Activated CD8-positive, alpha-beta T cell treated with anti-CD3 and anti-CD28 coated beads for 36 hours (primary cell): Measurements from ENCODE around the gene ZNF469. TPM values are rescaled to one million over a fixed set of nuclear protein-coding genes. Genes with fewer than 3 reads are reported as not detected.

ENCODE experiments used
- ATAC-seq: fragments of 200-7000 bp; cut with Tn5 transposase; one replicate; pipeline ENCODE4 v1.10.0; 2021; ENCODE audit warnings: mild to moderate bottlenecking, moderate library complexity
- CTCF ChIA-PET: fragments of 350-600 bp; sonication (Branson Sonifier 250); formaldehyde crosslinking; loops from one replicate; lab custom pipeline; 2021; ENCODE audit warnings: antibody characterized with exemption; lab: Charles Lee
- POLR2A ChIA-PET: fragments of 350-600 bp; sonication (Branson Sonifier 250); formaldehyde crosslinking; loops from one replicate; lab custom pipeline; 2021; ENCODE audit warnings: antibody characterized with exemption; lab: Charles Lee
- DNase-seq: peaks from one replicate; pipeline ENCODE4 v3.0.0-alpha.2; 2020
- H3K27ac Mint-ChIP-seq: one replicate; pipeline ENCODE4 v1.8.0; 2021; ENCODE audit warnings: mild to moderate bottlenecking, mixed read lengths
- H3K27me3 Mint-ChIP-seq: one replicate; pipeline ENCODE4 v1.8.0; 2021; ENCODE audit warnings: mixed read lengths
- H3K36me3 Mint-ChIP-seq: one replicate; pipeline ENCODE4 v1.8.0; 2021; ENCODE audit warnings: low read depth, mixed read lengths
- H3K4me1 Mint-ChIP-seq: one replicate; pipeline ENCODE4 v1.8.0; 2021; ENCODE audit warnings: low read depth, mixed read lengths
- H3K4me3 Mint-ChIP-seq: one replicate; pipeline ENCODE4 v1.8.0; 2021; ENCODE audit warnings: mild to moderate bottlenecking, moderate library complexity, mixed read lengths
- H3K9me3 Mint-ChIP-seq: one replicate; pipeline ENCODE4 v1.8.0; 2021; ENCODE audit warnings: mixed read lengths
- CTCF ChIP-seq: fragments of 200-600 bp; IDR thresholded peaks from one replicate; pipeline ENCODE4 v1.8.0; 2022; ENCODE audit warnings: antibody characterized with exemption, mild to moderate bottlenecking
- intact Hi-C: fragments of 100-400 bp; cut with micrococcal nuclease; formaldehyde crosslinking; loops from one replicate; pipeline ENCODE4 v1.10.0; 2022
- total RNA-seq, 2 experiments: library from RNA; stranded (reverse); gene quantifications; one replicate each; pipeline ENCODE4 v1.2.3, GENCODE V29; 2021

Gene ZNF469
- total RNA-seq, 2 experiments from 2014 or later, result 0.45 to 0.56 TPM

- ATAC-seq (no peak), DNase-seq (no peak)
- H3K4me1 Mint-ChIP-seq, result no peaks in the 10 kb centered on the region
- intact Hi-C loops, result no loop called here
- no peaks in the 10 kb centered on the region for H3K36me3 Mint-ChIP-seq
- no peak for TF ChIP-seq CTCF
- ChIA-PET POLR2A (no interaction called here), CTCF (no interaction called here)
- no peak overlapping the region for H3K4me3 Mint-ChIP-seq
- H3K27ac Mint-ChIP-seq, result no peak overlapping the region
- H3K9me3 Mint-ChIP-seq, result no peaks in the 10 kb centered on the region
- H3K27me3 Mint-ChIP-seq, result no peaks in the 10 kb centered on the region
These were observed 10.8 kb downstream of the ZNF469 start for GRCh38 chr16:88393571-88393970.

- intact Hi-C loops, result no loop called here
- no peak for DNase-seq
- ChIA-PET POLR2A (no interaction called here), CTCF (no interaction called here)
- Mint-ChIP-seq H3K4me3 (no peak overlapping the region), H3K36me3 (no peaks in the 10 kb centered on the region), H3K4me1 (no peaks in the 10 kb centered on the region), H3K27ac (no peak overlapping the region), H3K27me3 (no peaks in the 10 kb centered on the region), H3K9me3 (no peaks in the 10 kb centered on the region)
- ATAC-seq, result no peak
- TF ChIP-seq CTCF, result no peak
These were observed 11.7 kb downstream of the ZNF469 start for GRCh38 chr16:88394426-88394825.

DNA sequence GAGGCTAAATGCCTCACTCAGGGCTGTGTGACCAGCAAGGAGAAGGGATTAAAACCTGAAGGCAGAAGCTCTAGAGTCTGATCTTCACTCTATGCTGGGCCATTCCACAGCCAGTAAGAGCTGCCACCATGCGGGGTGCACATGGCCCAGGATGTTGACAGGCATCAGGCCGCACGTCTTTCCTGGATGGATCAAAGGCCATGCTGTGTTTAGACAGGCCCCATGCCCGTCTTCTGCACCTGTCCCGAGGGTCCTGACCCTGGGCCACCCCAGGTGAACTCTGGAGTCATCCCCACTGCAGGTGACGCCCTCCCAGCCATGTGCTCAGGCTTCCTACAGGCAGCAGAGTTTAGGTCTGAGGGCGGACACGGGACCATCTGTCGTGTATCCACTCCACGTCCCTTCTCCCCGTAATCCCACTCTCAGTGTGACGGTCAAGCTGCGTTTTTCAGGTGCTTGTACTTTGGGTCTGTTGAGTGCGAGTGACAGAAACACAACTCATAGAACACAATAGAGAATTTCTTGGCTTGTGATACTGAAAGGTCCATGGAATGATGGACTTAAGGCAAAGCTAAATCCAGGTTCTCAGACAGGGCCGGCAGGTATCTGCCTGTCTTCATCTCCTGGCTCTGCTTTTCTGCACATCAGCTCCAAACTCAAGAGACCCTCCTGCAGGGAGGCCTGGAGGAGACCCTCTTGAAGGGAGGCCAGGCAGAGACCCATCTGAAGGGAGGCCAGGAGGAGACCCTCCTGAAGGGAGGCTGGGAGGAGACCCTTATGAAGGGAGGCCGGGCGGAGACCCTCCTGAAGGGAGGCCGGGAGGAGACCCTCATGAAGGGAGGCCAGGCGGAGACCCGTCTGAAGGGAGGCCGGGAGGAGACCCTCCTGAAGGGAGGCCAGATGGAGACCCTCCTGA is 13.2 kb downstream of the ZNF469 start:
- no peak overlapping the region for H3K4me3 Mint-ChIP-seq
- TF ChIP-seq CTCF, result no peak
- no peaks in the 10 kb centered on the region for H3K4me1 Mint-ChIP-seq
- H3K27ac Mint-ChIP-seq, result no peak overlapping the region
- H3K27me3 Mint-ChIP-seq, result no peaks in the 10 kb centered on the region
- H3K36me3 Mint-ChIP-seq, result no peaks in the 10 kb centered on the region
- DNase-seq (no peak), ATAC-seq (no peak)
- intact Hi-C loops, result no loop called here
- no peaks in the 10 kb centered on the region for H3K9me3 Mint-ChIP-seq
- ChIA-PET POLR2A (no interaction called here), CTCF (no interaction called here)

DNA sequence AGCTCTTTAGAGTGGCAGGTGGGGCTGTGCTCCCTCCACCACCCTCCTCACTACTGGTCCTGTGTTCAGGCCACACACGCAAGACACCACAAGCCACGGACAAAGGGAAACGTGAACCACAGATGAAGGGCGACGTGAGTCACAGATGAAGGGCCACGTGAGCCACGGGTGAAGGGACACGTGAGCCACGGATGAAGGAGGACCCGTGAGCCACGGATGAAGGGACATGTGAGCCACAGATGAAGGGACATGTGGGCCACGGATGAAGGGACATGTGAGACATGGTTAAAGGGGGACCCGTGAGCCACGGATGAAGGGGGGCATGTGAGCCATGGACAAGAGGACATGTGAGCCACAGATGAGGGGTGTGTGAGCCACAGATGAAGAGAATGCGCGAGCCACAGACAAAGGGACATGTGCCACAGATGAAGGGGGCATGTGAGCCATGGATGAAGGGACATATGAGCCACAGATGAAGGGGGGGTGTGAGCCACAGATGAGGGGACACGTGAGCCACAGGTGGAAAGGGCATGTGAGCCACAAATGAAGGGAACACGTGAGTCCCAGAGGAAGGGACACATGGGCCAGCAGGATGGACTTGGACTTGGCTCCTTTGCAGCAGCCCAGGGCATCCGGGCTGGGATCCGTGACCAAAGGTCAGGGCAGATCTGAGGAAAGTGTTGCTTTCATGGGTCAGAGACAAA is 15.6 kb downstream of the ZNF469 start:
- POLR2A ChIA-PET, result no interaction called here
- ATAC-seq, result no peak
- Mint-ChIP-seq H3K4me3 (no peak overlapping the region), H3K27me3 (no peaks in the 10 kb centered on the region), H3K27ac (no peak overlapping the region), H3K9me3 (no peaks in the 10 kb centered on the region), H3K36me3 (no peaks in the 10 kb centered on the region), H3K4me1 (no peaks in the 10 kb centered on the region)
- CTCF ChIA-PET, result no interaction called here
- no peak for DNase-seq
- TF ChIP-seq CTCF, result no peak
- intact Hi-C loops, result no loop called here

DNA sequence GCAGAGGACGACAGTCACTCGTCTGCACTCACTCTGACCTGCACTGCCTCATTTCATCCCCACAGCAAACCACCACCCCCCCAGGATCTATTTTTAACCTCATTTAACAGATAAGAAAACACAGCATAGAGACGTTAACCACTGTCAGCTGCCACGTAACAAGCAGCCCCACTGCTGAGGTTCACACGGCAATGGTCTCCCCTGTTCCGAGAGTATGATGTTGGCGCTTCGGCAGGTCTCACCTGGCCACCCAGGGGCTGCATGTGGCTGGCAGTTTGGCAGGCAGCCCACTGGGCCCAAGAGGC is 16.1 kb downstream of the ZNF469 start:
- ChIA-PET CTCF (no interaction called here), POLR2A (no interaction called here)
- TF ChIP-seq CTCF, result no peak
- H3K36me3 Mint-ChIP-seq, result no peaks in the 10 kb centered on the region
- H3K9me3 Mint-ChIP-seq, result no peaks in the 10 kb centered on the region
- DNase-seq (no peak), ATAC-seq (no peak)
- H3K27ac Mint-ChIP-seq, result no peak overlapping the region
- no peak overlapping the region for H3K4me3 Mint-ChIP-seq
- intact Hi-C loops, result no loop called here
- no peaks in the 10 kb centered on the region for H3K4me1 Mint-ChIP-seq
- H3K27me3 Mint-ChIP-seq, result no peaks in the 10 kb centered on the region
